Measurements from ENCODE around the gene S1PR3. TPM values are rescaled to one million over a fixed set of nuclear protein-coding genes. Genes with fewer than 3 reads are reported as not detected.

Gene S1PR3
- total RNA-seq, 5 donors from 2014 or later (not counting 1 experiment from before 2014, with no cell fraction given): 0.07 to 0.23 (median 0.12) TPM

- POLR2A ChIA-PET: no interaction called here
These were observed 37.8 kb upstream of the S1PR3 start for GRCh38 chr9:88953381-88954029.

DNA sequence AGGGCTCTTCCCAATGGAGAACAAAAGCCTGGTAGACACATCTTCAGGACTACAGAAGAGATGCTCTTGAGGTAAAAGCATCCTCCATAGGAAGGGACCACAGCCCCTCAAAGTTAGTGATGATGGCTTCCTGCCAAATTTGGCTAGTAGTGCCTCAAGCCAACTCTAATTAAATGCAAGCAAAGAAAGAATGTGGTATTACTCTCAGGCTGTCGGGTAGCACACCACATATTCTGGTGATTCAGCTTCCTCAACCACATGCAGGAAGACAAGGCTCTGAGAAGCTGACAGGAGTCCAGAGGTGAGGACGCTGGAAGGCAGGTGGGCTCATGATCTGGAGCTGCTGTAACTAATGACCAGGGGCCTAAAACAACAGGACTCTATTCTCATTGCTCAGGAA, 37.2 kb upstream of the S1PR3 start:
- Histone ChIP-seq H3K36me3 (ENCODE audit: control insufficient read depth in 2 of 2, extremely low read depth in 1 of 2, insufficient read depth in 1 of 2, low read length in 1 of 2) (no peaks in the 10 kb centered on the region), H3K4me1 (ENCODE audit: control insufficient read depth in 1 of 2, extremely low read depth in 1 of 2, insufficient read depth in 2 of 2, low read length in 2 of 2) (peaks cover 0 to 5% of the 10 kb centered on the region in 2 experiments), H3K9me3 (no peaks in the 10 kb centered on the region), H3K4me3 (ENCODE audit: control insufficient read depth in 1 of 2, extremely low read depth in 1 of 2, low read length in 1 of 2) (no peak overlapping the region), H3K27ac (ENCODE audit: low read length) (no peak overlapping the region), H3K27me3 (replicated peaks in 1 of 2; ENCODE audit: control insufficient read depth in 2 of 2, extremely low read depth in 1 of 2, insufficient read depth in 2 of 2, low read length in 1 of 2) (peaks cover 0 to 29% of the 10 kb centered on the region in 2 experiments)
- Mint-ChIP-seq H3K9me3 (no peaks in the 10 kb centered on the region), H3K4me3 (no peak overlapping the region), H3K4me1 (peaks cover 2 to 7% (median 4%) of the 10 kb centered on the region in 3 donors), H3K36me3 (no peaks in the 10 kb centered on the region), H3K27ac (no peak overlapping the region), H3K27me3 (peaks cover 32 to 38% of the 10 kb centered on the region in 2 donors)
- DNase-seq (no peak), ATAC-seq (replicated peaks in 1 of 4) (no peak)
- POLR2A ChIA-PET: no interaction called here
- CTCF ChIA-PET: no interaction called here
- WGBS (ENCODE audit: insufficient coverage): 70% methylated on average over 1 of the region's 2 CpGs

More at GRCh38 chr9:88953381-88954029, 37.8 kb upstream of the S1PR3 start:
- H3K36me3 Mint-ChIP-seq: no peaks in the 10 kb centered on the region
- H3K27ac ChIP-seq (ENCODE audit: low read length): no peak overlapping the region
- no peaks in the 10 kb centered on the region for H3K9me3 Mint-ChIP-seq
- DNase-seq (no peak), ATAC-seq (replicated peaks in 1 of 4) (no peak)
- H3K27me3 ChIP-seq (replicated peaks in 1 of 2; ENCODE audit: control insufficient read depth in 2 of 2, extremely low read depth in 1 of 2, insufficient read depth in 2 of 2, low read length in 1 of 2): peaks cover 0 to 29% of the 10 kb centered on the region in 2 experiments
- peaks cover 0 to 5% of the 10 kb centered on the region in 2 experiments for H3K4me1 ChIP-seq (ENCODE audit: control insufficient read depth in 1 of 2, extremely low read depth in 1 of 2, insufficient read depth in 2 of 2, low read length in 2 of 2)
- H3K27ac Mint-ChIP-seq: no peak overlapping the region
- H3K4me3 ChIP-seq (ENCODE audit: control insufficient read depth in 1 of 2, extremely low read depth in 1 of 2, low read length in 1 of 2): no peak overlapping the region
- H3K36me3 ChIP-seq (ENCODE audit: control insufficient read depth in 2 of 2, extremely low read depth in 1 of 2, insufficient read depth in 1 of 2, low read length in 1 of 2): no peaks in the 10 kb centered on the region
- peaks cover 2 to 7% (median 4%) of the 10 kb centered on the region in 3 donors for H3K4me1 Mint-ChIP-seq
- WGBS (ENCODE audit: insufficient coverage): 55% methylated on average over 5 of the region's 6 CpGs
- no peak overlapping the region for H3K4me3 Mint-ChIP-seq
- peaks cover 32 to 38% of the 10 kb centered on the region in 2 donors for H3K27me3 Mint-ChIP-seq
- CTCF ChIA-PET: no interaction called here
- no peaks in the 10 kb centered on the region for H3K9me3 ChIP-seq

DNA sequence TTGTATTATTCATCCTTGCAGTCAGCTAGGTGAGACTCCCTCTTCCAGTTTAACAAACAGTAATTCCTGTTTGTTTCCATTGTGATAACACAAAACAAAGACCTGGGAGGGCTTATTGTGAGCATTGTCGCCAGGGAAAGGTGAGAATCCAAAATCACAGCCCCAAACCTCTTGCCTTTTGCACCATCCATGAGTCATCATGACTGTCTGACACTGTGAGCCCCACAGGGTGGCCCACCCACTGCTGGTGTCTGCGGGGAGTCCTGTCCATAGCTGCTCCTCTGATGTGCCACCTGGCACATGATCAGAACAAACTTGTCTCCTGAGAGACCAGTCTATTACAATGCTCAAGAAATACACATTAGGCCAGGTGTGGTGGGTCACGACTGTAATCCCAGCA, 33.7 kb upstream of the S1PR3 start:
- Mint-ChIP-seq H3K27ac (peak overlapping the region in 1 of 2 donors; percentile 39), H3K36me3 (no peaks in the 10 kb centered on the region), H3K27me3 (peaks cover 32 to 37% of the 10 kb centered on the region in 2 donors), H3K4me3 (no peak overlapping the region), H3K9me3 (no peaks in the 10 kb centered on the region), H3K4me1 (peaks cover 2 to 7% (median 4%) of the 10 kb centered on the region in 3 donors)
- CTCF ChIA-PET: no interaction called here
- no peak for ATAC-seq (replicated peaks in 1 of 4)
- Histone ChIP-seq H3K9me3 (no peaks in the 10 kb centered on the region), H3K4me3 (ENCODE audit: control insufficient read depth in 1 of 2, extremely low read depth in 1 of 2, low read length in 1 of 2) (no peak overlapping the region), H3K4me1 (ENCODE audit: control insufficient read depth in 1 of 2, extremely low read depth in 1 of 2, insufficient read depth in 2 of 2, low read length in 2 of 2) (peaks cover 0 to 5% of the 10 kb centered on the region in 2 experiments), H3K36me3 (ENCODE audit: control insufficient read depth in 2 of 2, extremely low read depth in 1 of 2, insufficient read depth in 1 of 2, low read length in 1 of 2) (no peaks in the 10 kb centered on the region), H3K27ac (ENCODE audit: low read length) (no peak overlapping the region), H3K27me3 (replicated peaks in 1 of 2; ENCODE audit: control insufficient read depth in 2 of 2, extremely low read depth in 1 of 2, insufficient read depth in 2 of 2, low read length in 1 of 2) (peaks cover 0 to 32% of the 10 kb centered on the region in 2 experiments)
- DNase-seq: no peak
- WGBS (ENCODE audit: insufficient coverage): 58% methylated on average over 2 of the region's 3 CpGs
- POLR2A ChIA-PET: no interaction called here

DNA sequence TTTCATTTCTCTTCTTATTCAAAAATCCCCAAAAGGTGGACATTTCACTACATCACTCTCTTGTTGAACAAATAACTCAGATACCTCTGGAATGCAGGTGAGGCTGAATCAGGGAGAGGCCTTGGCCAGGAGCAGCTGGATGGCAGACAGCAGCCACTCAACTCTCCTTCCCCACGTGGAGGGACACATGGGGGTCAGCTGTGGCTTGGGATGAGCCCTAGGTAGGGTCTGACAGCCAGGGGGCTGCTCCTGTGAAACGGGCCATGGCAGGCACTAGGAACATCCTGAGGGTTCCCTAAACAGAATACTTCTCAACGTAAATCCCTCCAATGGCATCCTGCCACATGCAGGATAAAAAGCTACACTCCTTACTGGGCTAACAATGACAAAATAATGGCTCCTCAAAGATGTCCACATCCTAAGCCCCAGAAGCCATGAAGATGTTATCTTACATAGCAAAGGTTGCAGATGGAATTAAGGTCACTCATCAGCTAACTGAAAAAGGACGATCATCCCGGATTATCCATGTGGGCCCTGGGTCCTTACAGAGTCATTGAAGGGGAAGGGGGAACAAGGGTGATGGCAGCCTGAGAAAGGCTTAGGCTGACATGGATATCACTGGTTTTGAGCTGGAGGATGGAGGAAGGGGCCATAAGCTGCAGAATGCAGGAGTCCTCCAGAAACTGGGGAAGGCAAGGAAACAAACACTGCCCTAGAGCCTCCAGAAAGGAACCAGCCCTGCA, 31.4 kb upstream of the S1PR3 start:
- Histone ChIP-seq H3K4me3 (ENCODE audit: control insufficient read depth in 1 of 2, extremely low read depth in 1 of 2, low read length in 1 of 2) (no peak overlapping the region), H3K4me1 (ENCODE audit: control insufficient read depth in 1 of 2, extremely low read depth in 1 of 2, insufficient read depth in 2 of 2, low read length in 2 of 2) (no peaks in the 10 kb centered on the region), H3K27ac (ENCODE audit: low read length) (no peak overlapping the region), H3K9me3 (no peaks in the 10 kb centered on the region), H3K36me3 (ENCODE audit: control insufficient read depth in 2 of 2, extremely low read depth in 1 of 2, insufficient read depth in 1 of 2, low read length in 1 of 2) (no peaks in the 10 kb centered on the region), H3K27me3 (replicated peaks in 1 of 2; ENCODE audit: control insufficient read depth in 2 of 2, extremely low read depth in 1 of 2, insufficient read depth in 2 of 2, low read length in 1 of 2) (peaks cover 0 to 20% of the 10 kb centered on the region in 2 experiments)
- H3K4me3 Mint-ChIP-seq: no peak overlapping the region
- DNase-seq (no peak), ATAC-seq (replicated peaks in 1 of 4) (no peak)
- WGBS (ENCODE audit: insufficient coverage): 92% methylated on average over 5 of the region's 5 CpGs
- no peaks in the 10 kb centered on the region for H3K4me1 Mint-ChIP-seq
- peaks cover 18 to 22% of the 10 kb centered on the region in 2 donors for H3K27me3 Mint-ChIP-seq
- H3K9me3 Mint-ChIP-seq: no peaks in the 10 kb centered on the region
- no peak overlapping the region for H3K27ac Mint-ChIP-seq
- ChIA-PET CTCF (no interaction called here), POLR2A (no interaction called here)
- no peaks in the 10 kb centered on the region for H3K36me3 Mint-ChIP-seq

- DNase-seq: no peak
- no peak overlapping the region for H3K4me3 Mint-ChIP-seq
- no peak for ATAC-seq (replicated peaks in 1 of 4)
- no peak overlapping the region for H3K4me3 ChIP-seq (ENCODE audit: control insufficient read depth in 1 of 2, extremely low read depth in 1 of 2, low read length in 1 of 2)
- no peaks in the 10 kb centered on the region for H3K9me3 Mint-ChIP-seq
- H3K36me3 ChIP-seq (ENCODE audit: control insufficient read depth in 2 of 2, extremely low read depth in 1 of 2, insufficient read depth in 1 of 2, low read length in 1 of 2): no peaks in the 10 kb centered on the region
- H3K9me3 ChIP-seq: no peaks in the 10 kb centered on the region
- no peak overlapping the region for H3K27ac Mint-ChIP-seq
- H3K27me3 Mint-ChIP-seq: peaks cover 11 to 14% of the 10 kb centered on the region in 2 donors
- CTCF ChIA-PET: no interaction called here
- H3K27ac ChIP-seq (ENCODE audit: low read length): no peak overlapping the region
- POLR2A ChIA-PET: no interaction called here
- no peaks in the 10 kb centered on the region for H3K4me1 Mint-ChIP-seq
- no peaks in the 10 kb centered on the region for H3K4me1 ChIP-seq (ENCODE audit: control insufficient read depth in 1 of 2, extremely low read depth in 1 of 2, insufficient read depth in 2 of 2, low read length in 2 of 2)
- WGBS (ENCODE audit: insufficient coverage): 75% methylated on average over 1 of the region's 3 CpGs
- H3K27me3 ChIP-seq (replicated peaks in 1 of 2; ENCODE audit: control insufficient read depth in 2 of 2, extremely low read depth in 1 of 2, insufficient read depth in 2 of 2, low read length in 1 of 2): peaks cover 0 to 17% of the 10 kb centered on the region in 2 experiments
- H3K36me3 Mint-ChIP-seq: no peaks in the 10 kb centered on the region
These were observed 30.6 kb upstream of the S1PR3 start for GRCh38 chr9:88960632-88961031.

DNA sequence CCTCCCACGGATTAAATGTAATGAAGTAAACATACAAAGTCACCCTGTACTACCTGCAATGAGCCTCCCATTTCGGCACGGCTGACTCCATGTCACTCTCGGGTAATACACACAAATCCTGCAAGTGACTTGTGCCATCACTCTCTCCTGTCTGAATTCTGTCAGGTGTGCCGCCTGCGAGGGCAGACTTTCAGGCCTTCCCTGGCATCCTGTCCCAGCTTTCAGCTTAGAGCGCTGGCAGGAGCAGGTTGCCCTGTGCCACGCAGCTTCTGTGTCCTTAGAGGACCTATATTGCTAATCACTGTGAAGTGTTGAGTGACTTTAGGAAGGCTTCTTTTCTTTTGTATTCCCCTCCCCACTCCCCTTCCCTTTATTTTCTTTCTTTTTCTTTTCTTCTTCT, 25.8 kb upstream of the S1PR3 start:
- DNase-seq (no peak), ATAC-seq (replicated peaks in 1 of 4) (no peak)
- Mint-ChIP-seq H3K27ac (no peak overlapping the region), H3K4me1 (no peaks in the 10 kb centered on the region), H3K4me3 (no peak overlapping the region), H3K36me3 (no peaks in the 10 kb centered on the region), H3K9me3 (no peaks in the 10 kb centered on the region), H3K27me3 (peaks cover 2 to 19% of the 10 kb centered on the region in 2 donors)
- no peaks in the 10 kb centered on the region for H3K36me3 ChIP-seq (ENCODE audit: control insufficient read depth in 2 of 2, extremely low read depth in 1 of 2, insufficient read depth in 1 of 2, low read length in 1 of 2)
- no peaks in the 10 kb centered on the region for H3K9me3 ChIP-seq
- peaks cover 0 to 20% of the 10 kb centered on the region in 2 experiments for H3K27me3 ChIP-seq (replicated peaks in 1 of 2; ENCODE audit: control insufficient read depth in 2 of 2, extremely low read depth in 1 of 2, insufficient read depth in 2 of 2, low read length in 1 of 2)
- no peaks in the 10 kb centered on the region for H3K4me1 ChIP-seq (ENCODE audit: control insufficient read depth in 1 of 2, extremely low read depth in 1 of 2, insufficient read depth in 2 of 2, low read length in 2 of 2)
- ChIA-PET POLR2A (no interaction called here), CTCF (no interaction called here)
- WGBS (ENCODE audit: insufficient coverage): 77% methylated on average over 5 of the region's 8 CpGs
- no peak overlapping the region for H3K27ac ChIP-seq (ENCODE audit: low read length)
- no peak overlapping the region for H3K4me3 ChIP-seq (ENCODE audit: control insufficient read depth in 1 of 2, extremely low read depth in 1 of 2, low read length in 1 of 2)
